NCI-H748 treated with DMSO at 0.1 percent for 48 hours (cell line): ENCODE results near the gene DGAT2L6.

Source experiments
- DNase-seq: peaks from one replicate; lab custom pipeline; 2025; lab: John Stamatoyannopoulos, UW

Gene DGAT2L6

DNA sequence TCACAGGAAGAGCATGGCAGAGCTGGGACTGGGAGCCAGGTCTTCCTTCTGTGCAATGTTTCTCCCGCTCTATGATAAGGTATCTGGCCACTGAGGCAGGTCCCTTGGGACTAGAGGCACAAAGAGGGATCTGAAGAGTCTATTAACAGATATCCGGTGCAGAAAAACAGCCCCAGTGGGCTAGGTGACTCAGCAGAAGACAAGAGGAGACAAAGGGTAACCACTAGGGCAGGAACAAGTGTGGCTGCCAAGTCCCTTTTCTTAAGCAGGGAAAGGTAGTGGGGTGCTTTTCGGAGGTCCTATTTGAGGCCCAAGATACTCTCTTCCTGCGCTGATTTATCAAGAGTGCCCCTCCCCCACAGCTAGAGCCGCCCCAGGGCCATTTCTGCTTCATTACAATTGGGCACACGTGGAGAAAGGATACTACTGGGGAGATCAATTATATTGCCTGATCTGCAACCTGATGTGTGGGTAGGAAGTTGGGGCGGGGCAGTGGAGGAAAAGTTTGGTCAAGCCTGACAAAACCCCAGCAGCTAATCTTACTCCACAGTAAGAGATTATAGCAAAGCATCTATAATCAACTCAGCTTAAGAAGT is at the start of gene DGAT2L6:
TSS of gene DGAT2L6 (plus strand) at position 546 of the 596 bp plus-strand sequence. CDS start 100 bp downstream, outside the sequence.
- DNase-seq, result no peak

- DNase-seq, result no peak
These were observed 49.2 kb upstream of the DGAT2L6 start for GRCh38 chrX:70128071-70128470.

GRCh38 chrX:70129816-70130215 is 47.5 kb upstream of the DGAT2L6 start:
- DNase-seq, result no peak

DNA sequence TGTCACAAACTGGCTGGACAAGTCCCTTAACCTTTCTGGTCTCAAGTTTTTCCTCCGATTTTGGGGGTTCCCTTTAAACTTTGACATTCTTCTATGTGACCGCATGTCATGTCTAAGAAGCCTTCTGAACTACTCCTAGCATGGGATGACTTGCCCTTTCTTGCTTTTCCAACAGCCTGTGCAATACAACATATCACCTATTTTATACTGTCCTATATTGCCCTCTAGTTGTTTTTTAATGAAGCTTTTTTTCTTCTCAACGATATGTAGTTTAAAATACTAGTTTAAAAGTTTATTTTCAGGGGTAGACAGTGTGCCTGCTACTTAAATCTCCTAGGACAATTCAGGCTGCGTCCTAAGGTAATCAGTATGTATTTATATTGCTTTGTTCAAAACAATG is 45.1 kb upstream of the DGAT2L6 start:
- peak; percentile 0 for DNase-seq

DNA sequence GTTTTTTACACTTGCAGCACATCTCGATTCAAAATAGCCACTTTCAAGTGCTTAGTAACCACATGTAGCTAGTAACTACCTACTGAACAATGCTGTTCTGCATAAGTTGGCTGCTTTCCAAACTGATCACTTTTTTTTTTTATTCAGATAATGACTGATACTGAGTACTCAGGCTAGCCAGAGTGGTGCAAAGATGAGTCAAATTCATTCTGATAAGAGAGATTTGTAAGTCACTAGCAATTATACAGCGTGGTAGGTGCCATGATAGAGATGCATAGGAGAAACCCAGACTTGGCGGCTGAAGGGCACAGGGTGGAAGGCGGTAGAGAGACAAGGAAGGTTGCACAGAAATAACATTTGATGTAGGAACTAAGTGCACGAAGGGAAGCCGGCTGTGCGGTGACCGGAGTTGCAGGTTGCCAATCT is 44.4 kb upstream of the DGAT2L6 start:
- DNase-seq, result peak; percentile 71

DNA sequence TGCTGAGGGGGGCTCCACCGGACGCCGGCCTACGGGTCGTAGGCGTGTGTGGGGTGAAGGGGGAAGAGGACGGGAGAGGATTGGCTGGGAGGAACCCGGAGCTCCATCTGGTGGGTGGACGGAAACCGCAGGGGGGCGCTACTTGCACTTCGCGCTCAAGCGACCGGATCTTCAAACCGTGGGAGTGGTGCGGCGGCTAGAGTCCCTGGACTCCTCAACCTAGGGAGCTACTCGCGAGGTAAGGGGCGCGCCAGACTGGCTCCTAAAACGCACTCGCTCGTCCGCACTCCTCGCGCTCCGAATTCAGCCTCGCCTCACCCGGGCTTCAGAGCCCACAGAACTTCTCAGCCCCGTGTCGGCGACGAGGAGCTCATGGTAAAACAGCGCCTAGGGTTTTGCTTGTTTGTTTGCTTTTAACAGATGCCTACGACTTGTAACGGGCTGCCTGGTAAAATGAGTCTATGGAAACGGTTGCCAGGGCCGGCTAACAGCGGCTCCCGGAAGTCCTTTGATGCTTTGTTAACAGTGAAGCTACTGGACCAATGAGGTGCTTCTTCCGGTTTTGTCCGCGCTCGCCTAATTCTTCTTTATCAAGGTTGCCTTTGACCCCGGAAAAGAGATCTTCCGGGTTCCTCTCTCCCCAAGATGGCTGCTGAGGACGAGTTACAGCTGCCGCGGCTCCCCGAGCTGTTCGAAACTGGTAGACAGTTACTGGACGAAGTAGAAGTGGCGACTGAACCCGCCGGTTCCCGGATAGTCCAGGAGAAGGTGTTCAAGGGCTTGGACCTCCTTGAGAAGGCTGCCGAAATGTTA is 43.8 kb upstream of the DGAT2L6 start, which contains the start of gene IGBP1:
TSS of gene IGBP1 (plus strand) at position 145 of the 813 bp plus-strand sequence. CDS start at position 646, 501 bp downstream.
- peak; percentile 87 for DNase-seq

DNA sequence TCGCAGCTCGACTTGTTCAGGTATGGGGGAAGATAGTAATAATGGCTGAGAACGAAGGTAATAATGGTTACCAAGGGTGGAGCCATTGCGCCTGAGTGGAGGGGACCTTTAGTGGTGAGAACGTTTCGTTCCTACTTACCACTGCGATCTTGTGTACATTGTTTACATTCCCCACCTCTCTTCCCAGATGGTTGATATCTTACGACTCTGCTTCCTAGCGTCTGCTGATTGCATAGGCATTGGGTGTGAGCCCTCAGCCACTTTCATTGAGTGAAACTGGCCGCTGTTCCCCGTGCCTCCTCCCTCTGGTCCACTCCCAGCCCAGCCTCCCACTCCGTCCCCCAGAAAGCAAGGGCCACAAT is 43.2 kb upstream of the DGAT2L6 start:
- no peak for DNase-seq

GRCh38 chrX:70138622-70139021 is 38.7 kb upstream of the DGAT2L6 start:
- no peak for DNase-seq

- DNase-seq, result no peak
These were observed 37.5 kb upstream of the DGAT2L6 start for GRCh38 chrX:70139736-70140135.

DNA sequence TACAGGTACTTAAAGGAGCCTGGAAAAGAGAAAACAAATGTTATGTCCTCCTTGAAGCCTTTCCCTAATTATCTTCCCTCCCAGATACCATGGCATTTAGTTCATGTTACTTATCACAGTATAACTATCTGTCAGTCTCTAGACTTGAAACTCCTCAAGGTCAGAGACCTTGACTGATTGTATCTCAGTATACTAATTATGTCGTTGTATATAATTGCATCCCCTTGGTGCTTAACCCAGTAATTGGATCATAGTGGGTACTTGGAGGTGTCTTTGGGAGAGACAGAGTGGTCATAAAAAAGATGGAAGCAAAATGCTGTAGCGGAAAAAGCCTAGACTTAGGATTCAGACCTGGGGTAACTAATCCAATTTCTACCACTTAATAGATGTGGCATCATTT is 35.9 kb upstream of the DGAT2L6 start:
- no peak for DNase-seq

DNA sequence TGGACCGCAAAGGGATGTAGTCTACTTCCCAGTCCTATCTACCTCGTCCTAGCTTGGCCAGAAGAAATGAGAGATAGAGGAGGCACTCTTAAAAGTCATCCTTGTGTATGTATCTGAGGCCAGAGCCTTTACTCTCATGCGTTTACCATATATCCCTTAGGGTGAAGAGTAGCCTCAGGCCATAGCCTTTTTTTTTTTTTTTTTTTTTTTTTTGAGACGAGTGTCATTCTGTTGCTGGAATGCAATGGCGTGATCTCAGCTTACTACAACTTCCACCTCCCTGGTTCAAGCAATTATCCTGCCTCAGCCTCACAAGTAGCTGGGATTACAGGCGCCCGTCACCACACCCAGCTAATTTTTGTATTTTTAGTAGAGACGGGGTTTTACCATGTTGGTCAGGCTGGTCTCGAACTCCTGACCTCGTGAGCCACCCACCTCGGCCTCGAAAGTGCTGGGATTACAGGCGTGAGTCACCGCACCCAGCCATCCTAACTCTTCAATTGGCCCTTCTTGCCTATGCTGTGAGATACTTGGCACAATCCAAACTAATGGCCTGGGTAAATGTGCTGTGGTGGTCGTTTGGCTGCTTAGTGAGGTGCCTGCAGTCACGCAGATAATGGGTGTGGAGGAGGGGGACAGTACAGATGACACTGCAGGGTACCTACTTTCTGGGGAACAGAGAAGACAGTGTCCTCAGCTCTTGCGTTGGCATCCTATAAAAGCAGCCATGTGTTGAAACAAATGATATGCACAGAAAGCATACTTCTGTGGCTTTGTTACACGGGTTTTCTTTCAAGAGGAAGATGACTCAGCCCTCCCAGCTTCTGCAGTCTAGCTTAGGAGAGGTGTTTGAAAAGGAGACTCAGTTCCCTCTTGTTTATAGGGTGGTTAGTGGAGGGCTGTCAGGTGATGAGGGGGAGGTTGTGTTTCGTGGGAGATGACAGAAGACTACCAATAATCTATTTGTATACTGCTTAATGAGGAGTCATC is 10.4 kb upstream of the DGAT2L6 start:
- no peak for DNase-seq

DNA sequence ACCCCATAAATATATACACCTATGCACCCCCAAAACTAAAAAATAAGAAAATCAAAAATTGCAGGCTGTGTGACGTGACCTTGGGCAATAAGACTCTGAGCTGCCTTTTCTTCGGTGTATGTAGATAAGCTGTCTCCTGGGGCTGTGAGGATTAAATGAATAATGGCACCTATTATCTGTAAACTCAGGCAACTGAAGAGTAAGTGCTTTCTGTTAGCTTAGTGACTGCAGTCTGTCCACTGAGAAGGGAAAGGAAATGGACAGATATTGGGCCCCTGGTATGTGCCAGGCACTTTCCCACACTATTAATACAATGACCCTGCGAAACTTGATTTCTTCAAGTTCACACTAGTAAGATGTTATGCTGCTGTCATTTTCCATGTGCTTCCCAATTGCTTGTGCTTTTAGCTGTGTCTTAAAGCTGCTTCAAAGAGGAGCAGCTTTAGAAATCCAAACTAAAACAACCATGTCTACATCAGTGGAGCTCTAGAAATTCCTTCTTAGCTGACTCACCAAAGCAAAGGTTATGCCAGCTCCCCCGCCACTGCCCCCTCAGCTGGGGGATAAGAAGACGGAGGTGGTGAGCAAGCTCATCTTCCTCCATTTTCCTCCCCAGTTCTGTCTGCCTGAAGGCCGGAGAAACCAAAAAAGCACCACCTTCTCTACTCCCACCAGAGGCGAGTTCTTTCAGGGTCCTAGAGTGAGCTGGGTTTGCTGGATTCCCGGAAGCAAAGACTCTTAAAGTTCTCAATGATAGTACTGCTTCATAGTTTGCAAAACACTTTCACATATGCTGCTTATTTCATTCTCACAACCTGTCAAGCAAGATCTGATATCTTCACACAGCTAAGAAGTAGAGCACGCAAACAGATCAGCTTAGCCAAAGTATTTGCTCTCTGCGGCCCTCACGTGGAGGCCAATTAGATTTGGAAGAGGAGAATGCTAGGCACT is 8.8 kb upstream of the DGAT2L6 start:
- DNase-seq, result no peak

- no peak for DNase-seq
These were observed 8.0 kb upstream of the DGAT2L6 start for GRCh38 chrX:70169281-70169680.

- DNase-seq, result no peak
These were observed 5.7 kb upstream of the DGAT2L6 start for GRCh38 chrX:70171624-70172023.

- no peak for DNase-seq
These were observed 5.1 kb upstream of the DGAT2L6 start for GRCh38 chrX:70172221-70172620.

DNA sequence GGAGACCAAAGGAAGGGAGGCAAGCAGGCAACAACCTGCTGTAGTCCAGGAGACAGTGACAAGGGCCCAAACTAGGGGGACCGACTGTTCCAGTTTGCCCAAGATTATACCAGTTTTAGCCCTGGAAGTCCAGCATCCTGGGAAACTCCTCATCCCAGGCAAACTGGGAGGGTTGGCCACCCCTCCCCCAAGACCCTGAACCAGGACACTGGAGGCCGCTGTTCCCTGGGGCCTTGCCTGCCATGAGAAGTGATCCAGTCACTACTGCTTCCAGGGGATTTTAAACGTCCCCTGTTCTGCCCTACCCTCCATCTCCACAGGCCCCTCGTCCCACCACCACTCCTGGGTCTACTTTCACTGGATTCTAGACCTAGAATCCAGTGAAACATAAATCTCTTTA is 4.3 kb upstream of the DGAT2L6 start:
- no peak for DNase-seq

DNA sequence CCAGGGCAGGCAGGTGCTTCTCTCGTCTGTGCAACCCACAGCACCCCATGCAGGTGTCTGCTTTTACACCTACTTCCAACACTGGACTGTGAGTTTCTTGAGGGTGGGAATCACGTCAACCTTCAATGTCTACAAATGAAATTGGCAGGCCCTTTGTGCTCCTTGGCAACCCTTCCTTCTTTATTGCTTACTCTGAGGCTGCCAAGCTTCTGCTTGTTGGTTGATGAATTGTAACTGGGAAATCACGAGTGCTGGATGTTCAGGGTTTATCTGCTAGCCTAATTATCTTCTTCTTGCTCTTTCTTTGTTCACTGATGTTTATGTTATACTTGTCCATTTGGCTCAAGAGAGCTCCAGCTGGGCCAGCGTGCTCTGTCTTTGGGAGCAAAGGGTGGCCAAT is 2.5 kb upstream of the DGAT2L6 start:
- no peak for DNase-seq

GRCh38 chrX:70175338-70175737 is 1.9 kb upstream of the DGAT2L6 start:
- DNase-seq, result no peak

DNA sequence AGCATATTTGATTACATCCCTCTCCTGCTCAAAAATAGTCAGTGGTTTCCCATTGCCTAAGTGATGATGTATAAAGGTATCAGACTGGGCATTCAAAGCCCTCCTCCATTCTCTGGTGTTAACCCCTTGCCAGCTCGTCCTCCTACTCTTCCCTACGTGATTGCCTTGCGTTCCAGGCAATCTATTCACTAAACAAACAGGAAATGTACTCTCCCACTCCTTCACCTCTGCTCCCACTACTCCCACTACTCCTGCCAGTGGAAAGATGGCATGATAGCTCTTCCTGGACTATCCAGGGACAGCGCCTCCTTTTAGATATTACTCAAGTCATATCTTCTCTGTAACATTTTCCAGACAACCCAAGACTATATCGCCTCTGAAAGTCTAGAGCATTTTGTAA is 5.8 kb downstream of the DGAT2L6 start:
- DNase-seq, result no peak

DNA sequence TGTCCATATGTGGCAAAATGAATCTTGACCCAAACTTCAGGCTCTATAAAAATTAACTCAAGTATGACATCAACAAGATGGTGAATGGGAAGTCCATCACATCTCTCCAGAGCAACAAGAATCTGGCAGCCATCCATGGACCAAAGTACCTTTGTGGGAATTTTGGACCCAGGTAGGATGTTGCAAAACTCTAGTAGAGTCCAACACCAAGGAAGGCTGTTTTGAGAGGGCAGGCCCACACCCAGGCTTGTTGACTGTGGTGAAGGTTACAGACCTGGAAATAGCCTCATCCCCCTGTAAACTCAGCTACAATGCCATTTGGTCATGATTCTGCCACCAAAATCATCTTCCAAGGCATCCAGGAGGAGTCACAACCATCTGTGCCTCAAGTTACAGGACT is 12.9 kb downstream of the DGAT2L6 start:
- DNase-seq, result no peak
